ENCODE results near the gene SNUPN.

DNA sequence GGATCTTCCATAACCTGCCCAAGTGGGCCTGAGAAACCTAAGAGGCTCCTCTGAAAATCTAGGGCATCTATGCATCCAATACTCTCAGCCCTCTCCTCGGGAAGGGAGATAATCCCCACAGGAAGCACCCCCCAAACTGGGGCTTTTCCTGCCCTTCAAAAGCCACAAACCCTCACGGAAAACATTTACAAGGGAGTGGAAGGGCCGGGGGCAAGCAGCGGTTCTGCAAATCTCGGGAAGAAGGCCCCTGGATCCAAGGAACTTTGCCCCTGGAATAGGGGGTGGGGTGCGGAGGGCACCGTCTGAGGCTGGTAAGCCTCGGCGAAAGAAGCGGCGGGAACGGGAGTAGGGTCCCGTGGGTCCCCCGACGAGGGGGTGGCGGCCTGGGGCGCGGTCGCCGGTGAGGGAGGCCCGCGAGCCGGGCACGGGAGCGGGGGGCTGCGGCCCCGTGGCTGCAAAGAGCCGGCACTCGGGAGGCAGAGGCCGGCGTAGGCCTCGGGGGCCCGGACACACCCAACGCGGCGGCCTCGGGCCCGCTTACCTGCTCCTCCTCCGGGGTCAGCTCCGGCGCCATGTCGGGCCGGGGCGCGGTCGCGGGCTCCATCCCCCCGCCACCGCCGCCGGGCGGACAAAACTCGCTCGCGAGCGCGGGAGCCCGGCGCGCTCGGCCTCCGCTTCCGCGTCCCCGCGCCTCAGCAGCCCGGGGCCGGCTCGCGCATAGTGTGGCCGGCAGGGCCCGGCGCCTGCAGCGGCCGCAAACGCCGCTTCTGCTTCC is 47.2 kb downstream of the SNUPN start:
- TF ChIP-seq, protein P1, sequence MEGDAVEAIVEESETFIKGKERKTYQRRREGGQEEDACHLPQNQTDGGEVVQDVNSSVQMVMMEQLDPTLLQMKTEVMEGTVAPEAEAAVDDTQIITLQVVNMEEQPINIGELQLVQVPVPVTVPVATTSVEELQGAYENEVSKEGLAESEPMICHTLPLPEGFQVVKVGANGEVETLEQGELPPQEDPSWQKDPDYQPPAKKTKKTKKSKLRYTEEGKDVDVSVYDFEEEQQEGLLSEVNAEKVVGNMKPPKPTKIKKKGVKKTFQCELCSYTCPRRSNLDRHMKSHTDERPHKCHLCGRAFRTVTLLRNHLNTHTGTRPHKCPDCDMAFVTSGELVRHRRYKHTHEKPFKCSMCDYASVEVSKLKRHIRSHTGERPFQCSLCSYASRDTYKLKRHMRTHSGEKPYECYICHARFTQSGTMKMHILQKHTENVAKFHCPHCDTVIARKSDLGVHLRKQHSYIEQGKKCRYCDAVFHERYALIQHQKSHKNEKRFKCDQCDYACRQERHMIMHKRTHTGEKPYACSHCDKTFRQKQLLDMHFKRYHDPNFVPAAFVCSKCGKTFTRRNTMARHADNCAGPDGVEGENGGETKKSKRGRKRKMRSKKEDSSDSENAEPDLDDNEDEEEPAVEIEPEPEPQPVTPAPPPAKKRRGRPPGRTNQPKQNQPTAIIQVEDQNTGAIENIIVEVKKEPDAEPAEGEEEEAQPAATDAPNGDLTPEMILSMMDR (IDR thresholded peaks at IDR 0.05): no peak
- no peak for TF ChIP-seq EZH2 (IDR thresholded peaks at IDR 0.05; ENCODE audit: borderline replicate concordance, insufficient read depth, low read depth, low read length, poor library complexity, severe bottlenecking)
